Activated T-helper 2 cell treated with anti-CD3 and anti-CD28 coated beads, Interferon-gamma antibody, Interleukin-2, Interleukin-4, amounts not matched to agents 10 μg/mL and 5 μg/mL and 100 μg/mL, durations not matched to agents 14 hours and 24 hours and 36 hours (primary cell): ENCODE results near the gene COX10. TPM values are rescaled to one million over a fixed set of nuclear protein-coding genes. Genes with fewer than 3 reads are reported as not detected.

Experiments used
- DNase-seq: peaks from one replicate; pipeline ENCODE4 v3.0.0; 2021; ENCODE audit warnings: low spot score
- H3K27ac Mint-ChIP-seq: one replicate; pipeline ENCODE4 v1.8.0; 2021; ENCODE audit warnings: mixed read lengths
- H3K27me3 Mint-ChIP-seq: one replicate; pipeline ENCODE4 v1.8.0; 2021; ENCODE audit warnings: low read depth, mixed read lengths
- H3K36me3 Mint-ChIP-seq: one replicate; pipeline ENCODE4 v1.8.0; 2021; ENCODE audit warnings: low read depth, mixed read lengths
- H3K4me1 Mint-ChIP-seq: one replicate; pipeline ENCODE4 v1.8.0; 2021; ENCODE audit warnings: low read depth, mixed read lengths
- H3K4me3 Mint-ChIP-seq: one replicate; pipeline ENCODE4 v1.8.0; 2021; ENCODE audit warnings: low read depth, mild to moderate bottlenecking, moderate library complexity, mixed read lengths
- H3K9me3 Mint-ChIP-seq: one replicate; pipeline ENCODE4 v1.8.0; 2021; ENCODE audit warnings: mixed read lengths
- intact Hi-C: fragments of 100-400 bp; cut with micrococcal nuclease; formaldehyde crosslinking; loops from one replicate; pipeline ENCODE4 v1.15.1; 2023
- total RNA-seq: library from RNA; stranded (reverse); gene quantifications from 2 replicates; pipeline ENCODE4 v1.2.3, GENCODE V29; 2022

COX10 gene
- total RNA-seq, 1 donor from 2014 or later: 24.9 TPM

DNA sequence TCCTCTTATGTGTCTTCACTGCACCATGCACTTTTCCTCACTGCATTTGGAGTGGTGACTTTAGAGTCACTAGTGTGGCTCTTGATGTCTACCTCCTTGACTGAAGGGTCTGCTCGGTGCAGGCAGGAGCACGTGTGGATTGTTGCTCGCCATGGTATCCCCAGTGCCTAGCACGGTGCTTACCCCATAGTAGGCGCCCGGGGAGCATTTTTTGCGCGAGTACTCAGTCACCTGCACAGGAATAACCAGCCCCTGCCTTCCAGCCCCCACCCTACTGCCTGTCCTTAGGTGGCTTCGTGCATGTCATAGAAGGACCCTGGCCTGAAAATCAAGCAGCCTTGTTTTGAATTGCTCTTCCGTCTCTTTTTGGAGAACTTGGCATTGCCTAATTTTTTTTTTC lies 136.1 kb downstream of the COX10 start:
- H3K27ac Mint-ChIP-seq: peak overlapping the region; percentile 64
- peaks cover 52% of the 10 kb centered on the region for H3K36me3 Mint-ChIP-seq
- H3K4me3 Mint-ChIP-seq: peak overlapping the region; percentile 47
- intact Hi-C loops: loop anchor here (10.0 kb wide), 1 partner anchor 219 kb away; no protein-coding TSS in a partner anchor
- no peak for DNase-seq
- H3K4me1 Mint-ChIP-seq: peaks cover 71% of the 10 kb centered on the region
- no peaks in the 10 kb centered on the region for H3K27me3 Mint-ChIP-seq
- H3K9me3 Mint-ChIP-seq: no peaks in the 10 kb centered on the region

GRCh38 chr17:14205992-14206461 lies 136.7 kb downstream of the COX10 start:
- Mint-ChIP-seq H3K4me3 (no peak overlapping the region), H3K27me3 (no peaks in the 10 kb centered on the region), H3K9me3 (peaks cover under 1% of the 10 kb centered on the region), H3K36me3 (peaks cover 57% of the 10 kb centered on the region), H3K4me1 (peaks cover 67% of the 10 kb centered on the region), H3K27ac (peak overlapping the region; percentile 64)
- no peak for DNase-seq
- intact Hi-C loops: loop anchor here (10.0 kb wide), 1 partner anchor 219 kb away; no protein-coding TSS in a partner anchor

DNA sequence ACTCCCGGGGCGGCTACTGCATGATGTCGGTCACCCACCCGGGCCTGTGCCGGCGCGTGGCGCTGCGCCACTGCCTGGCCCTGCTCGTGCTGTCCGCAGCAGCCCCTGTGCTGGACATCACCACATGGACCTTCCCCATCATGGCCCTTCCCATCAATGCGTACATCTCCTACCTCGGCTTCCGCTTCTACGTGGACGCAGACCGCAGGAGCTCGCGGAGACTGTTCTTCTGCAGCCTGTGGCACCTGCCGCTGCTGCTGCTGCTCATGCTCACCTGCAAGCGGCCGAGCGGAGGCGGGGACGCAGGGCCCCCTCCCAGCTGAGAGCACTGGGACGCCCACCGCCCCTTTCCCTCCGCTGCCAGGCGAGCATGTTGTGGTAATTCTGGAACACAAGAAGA lies 137.6 kb downstream of the COX10 start:
- Mint-ChIP-seq H3K27ac (no peak overlapping the region), H3K9me3 (peaks cover 8% of the 10 kb centered on the region), H3K4me1 (peaks cover 66% of the 10 kb centered on the region), H3K4me3 (no peak overlapping the region), H3K36me3 (peaks cover 65% of the 10 kb centered on the region), H3K27me3 (no peaks in the 10 kb centered on the region)
- DNase-seq: no peak
- intact Hi-C loops: loop anchor here (10.0 kb wide), 1 partner anchor 218 kb away; no protein-coding TSS in a partner anchor

DNA sequence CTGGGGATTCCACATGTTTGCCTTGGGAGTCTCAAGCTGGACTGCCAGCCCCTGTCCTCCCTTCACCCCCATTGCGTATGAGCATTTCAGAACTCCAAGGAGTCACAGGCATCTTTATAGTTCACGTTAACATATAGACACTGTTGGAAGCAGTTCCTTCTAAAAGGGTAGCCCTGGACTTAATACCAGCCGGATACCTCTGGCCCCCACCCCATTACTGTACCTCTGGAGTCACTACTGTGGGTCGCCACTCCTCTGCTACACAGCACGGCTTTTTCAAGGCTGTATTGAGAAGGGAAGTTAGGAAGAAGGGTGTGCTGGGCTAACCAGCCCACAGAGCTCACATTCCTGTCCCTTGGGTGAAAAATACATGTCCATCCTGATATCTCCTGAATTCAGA lies 138.5 kb downstream of the COX10 start:
- intact Hi-C loops: loop anchor here (10.0 kb wide), 1 partner anchor 217 kb away; no protein-coding TSS in a partner anchor
- no peak overlapping the region for H3K27ac Mint-ChIP-seq
- peaks cover 57% of the 10 kb centered on the region for H3K4me1 Mint-ChIP-seq
- H3K27me3 Mint-ChIP-seq: no peaks in the 10 kb centered on the region
- no peak for DNase-seq
- no peak overlapping the region for H3K4me3 Mint-ChIP-seq
- peaks cover 67% of the 10 kb centered on the region for H3K36me3 Mint-ChIP-seq
- peaks cover 8% of the 10 kb centered on the region for H3K9me3 Mint-ChIP-seq

GRCh38 chr17:14209215-14209614 lies 139.9 kb downstream of the COX10 start:
- no peak overlapping the region for H3K27ac Mint-ChIP-seq
- no peak for DNase-seq
- intact Hi-C loops: loop anchor here (10.0 kb wide), 1 partner anchor 216 kb away; no protein-coding TSS in a partner anchor
- H3K4me1 Mint-ChIP-seq: peaks cover 44% of the 10 kb centered on the region
- no peaks in the 10 kb centered on the region for H3K27me3 Mint-ChIP-seq
- H3K9me3 Mint-ChIP-seq: peaks cover 8% of the 10 kb centered on the region
- peaks cover 75% of the 10 kb centered on the region for H3K36me3 Mint-ChIP-seq
- H3K4me3 Mint-ChIP-seq: no peak overlapping the region

- H3K9me3 Mint-ChIP-seq: peaks cover 8% of the 10 kb centered on the region
- H3K36me3 Mint-ChIP-seq: peaks cover 64% of the 10 kb centered on the region
- no peak for DNase-seq
- intact Hi-C loops: no loop called here
- peaks cover 25% of the 10 kb centered on the region for H3K4me1 Mint-ChIP-seq
- H3K27ac Mint-ChIP-seq: no peak overlapping the region
- no peaks in the 10 kb centered on the region for H3K27me3 Mint-ChIP-seq
- no peak overlapping the region for H3K4me3 Mint-ChIP-seq
Measured at GRCh38 chr17:14211246-14211645, 141.9 kb downstream of the COX10 start.

DNA sequence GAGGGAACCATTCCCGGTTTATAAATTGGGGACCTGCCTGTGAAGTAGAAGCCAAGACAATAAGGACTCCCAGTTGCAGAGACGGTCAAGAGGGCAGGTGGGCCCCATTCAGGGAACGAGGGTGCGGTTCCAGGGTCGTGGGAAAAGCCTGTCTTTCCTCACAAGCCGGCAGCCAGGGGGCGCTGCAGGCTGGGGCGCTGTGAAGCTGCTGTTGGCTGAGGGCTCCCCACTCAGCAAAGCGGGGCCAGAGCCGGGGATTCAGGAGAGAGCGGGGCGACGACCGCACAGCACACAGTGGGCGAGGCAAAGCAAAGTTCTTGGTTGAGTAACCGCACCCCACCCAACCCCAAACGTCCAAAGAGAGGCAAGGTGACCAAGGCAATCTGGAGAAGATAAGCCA lies 142.5 kb downstream of the COX10 start:
- intact Hi-C loops: no loop called here
- Mint-ChIP-seq H3K4me1 (peaks cover 23% of the 10 kb centered on the region), H3K27ac (no peak overlapping the region), H3K4me3 (no peak overlapping the region), H3K36me3 (peaks cover 70% of the 10 kb centered on the region), H3K27me3 (no peaks in the 10 kb centered on the region), H3K9me3 (peaks cover 8% of the 10 kb centered on the region)
- DNase-seq: no peak

GRCh38 chr17:14212401-14212800 lies 143.1 kb downstream of the COX10 start:
- Mint-ChIP-seq H3K4me1 (peaks cover 23% of the 10 kb centered on the region), H3K27ac (no peak overlapping the region), H3K4me3 (no peak overlapping the region), H3K36me3 (peaks cover 68% of the 10 kb centered on the region), H3K9me3 (peaks cover 8% of the 10 kb centered on the region), H3K27me3 (no peaks in the 10 kb centered on the region)
- intact Hi-C loops: no loop called here
- no peak for DNase-seq

- H3K27ac Mint-ChIP-seq: no peak overlapping the region
- H3K4me3 Mint-ChIP-seq: no peak overlapping the region
- DNase-seq: no peak
- intact Hi-C loops: no loop called here
- H3K9me3 Mint-ChIP-seq: peaks cover 8% of the 10 kb centered on the region
- H3K36me3 Mint-ChIP-seq: peaks cover 52% of the 10 kb centered on the region
- H3K27me3 Mint-ChIP-seq: no peaks in the 10 kb centered on the region
- H3K4me1 Mint-ChIP-seq: peaks cover 15% of the 10 kb centered on the region
Measured at GRCh38 chr17:14214271-14214670, 145.0 kb downstream of the COX10 start.

DNA sequence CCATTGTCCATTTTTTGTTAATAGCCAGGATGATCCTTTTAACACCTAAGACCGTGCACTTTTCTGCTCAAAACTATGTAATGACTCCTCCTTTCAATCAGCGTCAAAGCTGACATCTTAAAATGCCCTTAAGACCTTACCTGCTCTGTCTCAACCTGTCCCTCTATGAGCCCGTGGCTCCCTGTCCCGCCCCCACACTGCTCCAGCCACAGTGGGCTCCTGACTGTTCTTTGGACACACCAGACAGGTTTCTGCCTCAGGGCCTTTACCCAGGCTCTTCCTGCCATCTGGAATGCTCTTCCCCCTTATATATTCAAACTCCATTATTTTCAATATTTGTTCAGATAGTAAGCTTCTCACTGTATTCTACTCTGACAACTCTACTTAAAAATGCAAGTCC lies 153.3 kb downstream of the COX10 start:
- no peaks in the 10 kb centered on the region for H3K4me1 Mint-ChIP-seq
- H3K36me3 Mint-ChIP-seq: no peaks in the 10 kb centered on the region
- H3K27me3 Mint-ChIP-seq: no peaks in the 10 kb centered on the region
- intact Hi-C loops: no loop called here
- no peak overlapping the region for H3K4me3 Mint-ChIP-seq
- no peaks in the 10 kb centered on the region for H3K9me3 Mint-ChIP-seq
- no peak for DNase-seq
- H3K27ac Mint-ChIP-seq: no peak overlapping the region

DNA sequence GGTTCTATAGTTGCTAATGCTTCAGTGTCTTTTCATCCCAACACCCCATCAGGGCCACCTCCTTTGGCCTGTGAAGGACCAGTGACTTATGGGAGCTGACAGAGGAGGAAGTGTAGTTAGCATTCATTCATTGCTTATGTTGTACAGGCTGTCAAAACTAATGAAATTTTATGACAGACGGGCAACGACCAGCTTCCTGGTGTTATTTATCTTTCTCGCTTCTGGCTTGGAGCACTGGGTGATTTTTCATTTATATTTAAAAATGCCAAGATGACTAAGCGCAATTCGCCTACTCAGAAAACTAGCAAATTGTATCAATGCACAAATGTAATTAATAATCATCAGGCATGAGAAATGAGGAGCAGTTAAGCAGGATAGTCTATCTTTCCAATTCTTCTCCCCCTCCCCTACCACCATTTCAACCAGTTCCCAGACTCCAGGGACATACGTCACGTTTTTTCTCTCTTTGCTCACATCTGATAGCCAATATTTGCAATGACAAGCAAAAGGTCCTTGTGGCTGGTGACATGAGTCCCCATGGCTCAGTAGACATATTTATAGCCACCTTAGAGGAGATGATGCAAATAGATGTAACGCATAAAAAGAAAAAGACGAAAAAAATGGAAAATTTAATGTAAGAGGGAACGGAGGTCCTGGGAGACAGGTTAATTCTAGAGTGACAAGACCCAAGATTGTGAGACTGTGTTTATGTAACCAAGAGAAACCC lies 156.1 kb downstream of the COX10 start:
- no peaks in the 10 kb centered on the region for H3K9me3 Mint-ChIP-seq
- no peak overlapping the region for H3K4me3 Mint-ChIP-seq
- DNase-seq: no peak
- intact Hi-C loops: no loop called here
- no peaks in the 10 kb centered on the region for H3K27me3 Mint-ChIP-seq
- no peaks in the 10 kb centered on the region for H3K4me1 Mint-ChIP-seq
- H3K36me3 Mint-ChIP-seq: peaks cover 2% of the 10 kb centered on the region
- no peak overlapping the region for H3K27ac Mint-ChIP-seq

GRCh38 chr17:14227052-14227451 lies 157.7 kb downstream of the COX10 start:
- H3K4me3 Mint-ChIP-seq: no peak overlapping the region
- no peak overlapping the region for H3K27ac Mint-ChIP-seq
- peaks cover 2% of the 10 kb centered on the region for H3K36me3 Mint-ChIP-seq
- intact Hi-C loops: no loop called here
- no peak for DNase-seq
- no peaks in the 10 kb centered on the region for H3K27me3 Mint-ChIP-seq
- no peaks in the 10 kb centered on the region for H3K4me1 Mint-ChIP-seq
- peaks cover 3% of the 10 kb centered on the region for H3K9me3 Mint-ChIP-seq

DNA sequence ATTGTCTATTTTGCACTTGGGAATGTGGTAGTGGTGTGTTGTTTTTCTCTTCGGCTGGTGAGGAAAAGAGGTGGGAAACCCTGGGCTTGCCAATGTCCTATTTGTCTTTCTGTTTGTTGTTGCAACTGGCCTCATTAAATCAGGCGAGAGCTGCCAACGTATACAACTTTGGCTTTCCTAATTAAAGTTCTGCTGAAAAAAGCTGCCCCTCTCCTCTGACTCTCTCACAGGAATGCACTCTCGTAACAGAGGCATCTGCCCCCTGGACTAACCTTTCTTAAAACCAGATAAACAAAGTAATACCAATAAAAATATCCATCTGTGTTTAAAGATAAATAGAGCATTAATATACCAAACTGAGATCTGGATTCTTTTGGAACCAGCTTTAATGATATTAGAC lies 159.6 kb downstream of the COX10 start:
- intact Hi-C loops: no loop called here
- peaks cover 2% of the 10 kb centered on the region for H3K36me3 Mint-ChIP-seq
- H3K4me1 Mint-ChIP-seq: no peaks in the 10 kb centered on the region
- no peak for DNase-seq
- H3K9me3 Mint-ChIP-seq: peaks cover 3% of the 10 kb centered on the region
- H3K27ac Mint-ChIP-seq: no peak overlapping the region
- H3K4me3 Mint-ChIP-seq: no peak overlapping the region
- no peaks in the 10 kb centered on the region for H3K27me3 Mint-ChIP-seq
